ENCODE results near the gene ABLIM2. TPM values are rescaled to one million over a fixed set of nuclear protein-coding genes. Genes with fewer than 3 reads are reported as not detected.

Gene ABLIM2
- total and polyA plus RNA-seq, 2 donors (not counting 1 experiment from before 2014, with no cell fraction given): 3.3 to 79.0 TPM

DNA sequence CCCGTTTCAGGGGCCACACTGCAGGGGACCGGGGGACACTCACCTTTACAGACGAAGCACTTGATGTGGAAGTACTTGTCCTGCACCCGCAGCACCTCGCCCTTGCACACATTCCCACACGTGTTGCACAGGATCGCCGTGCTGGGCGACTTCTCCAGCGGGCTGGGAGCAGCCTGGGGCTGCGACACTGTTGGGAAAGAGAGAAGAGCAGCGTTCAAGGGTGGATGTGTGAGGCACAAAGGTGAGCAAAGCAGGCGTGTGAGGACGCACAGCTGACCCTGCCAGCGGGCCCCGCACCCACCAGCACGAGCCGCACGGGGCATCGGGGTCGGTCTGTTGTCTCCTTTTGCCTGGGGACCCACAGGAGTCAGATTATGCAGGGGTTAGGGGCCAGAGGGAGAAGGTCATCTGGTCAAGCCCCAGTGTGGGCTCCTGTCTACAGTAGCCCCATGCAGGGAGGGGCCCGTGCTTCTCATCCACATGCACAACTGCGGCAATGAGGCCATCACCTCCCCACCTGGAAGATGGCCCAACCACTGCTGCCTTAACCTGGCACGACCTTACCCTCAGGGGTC lies 52.1 kb downstream of the ABLIM2 start:
- Histone ChIP-seq H3K9ac (ENCODE audit: low read length) (no peak overlapping the region), H3K27me3 (replicated peaks in 1 of 4; ENCODE audit: control extremely low read depth in 1 of 4, control insufficient read depth in 3 of 4, insufficient read depth in 4 of 4, low read length in 3 of 4) (peaks cover 0 to 9% (median 0%) of the 10 kb centered on the region in 4 experiments), H3K27ac (ENCODE audit: low read length in 2 of 2) (no peak overlapping the region), H3K9me3 (ENCODE audit: control extremely low read depth in 1 of 3, control insufficient read depth in 2 of 3, insufficient read depth in 1 of 3, low read length in 2 of 3) (peaks cover 0 to 13% (median 0%) of the 10 kb centered on the region in 3 donors), H3K4me1 (ENCODE audit: control insufficient read depth in 2 of 2, insufficient read depth in 2 of 2, low read length in 2 of 2) (no peaks in the 10 kb centered on the region), H3K4me2 (replicated peaks; ENCODE audit: low read depth, low read length, poor library complexity, severe bottlenecking) (no peak overlapping the region), H2AFZ (ENCODE audit: insufficient read depth, low read depth, low read length, poor library complexity, severe bottlenecking) (no peak overlapping the region), H3K36me3 (replicated peaks in 1 of 2; ENCODE audit: control extremely low read depth in 1 of 2, control insufficient read depth in 1 of 2, extremely low read depth in 1 of 2, insufficient read depth in 2 of 2, low read length in 1 of 2) (no peaks in the 10 kb centered on the region), H3K79me2 (ENCODE audit: control insufficient read depth, insufficient read depth, low read length) (no peaks in the 10 kb centered on the region), H4K20me1 (ENCODE audit: control insufficient read depth, insufficient read depth, low read length, poor library complexity, severe bottlenecking) (no peaks in the 10 kb centered on the region), H3K4me3 (ENCODE audit: control extremely low read depth in 1 of 5, extremely low read depth in 1 of 5, insufficient read depth in 1 of 5, low read depth in 2 of 5, low read length in 4 of 5) (no peak overlapping the region)
- TF ChIP-seq, protein P1, sequence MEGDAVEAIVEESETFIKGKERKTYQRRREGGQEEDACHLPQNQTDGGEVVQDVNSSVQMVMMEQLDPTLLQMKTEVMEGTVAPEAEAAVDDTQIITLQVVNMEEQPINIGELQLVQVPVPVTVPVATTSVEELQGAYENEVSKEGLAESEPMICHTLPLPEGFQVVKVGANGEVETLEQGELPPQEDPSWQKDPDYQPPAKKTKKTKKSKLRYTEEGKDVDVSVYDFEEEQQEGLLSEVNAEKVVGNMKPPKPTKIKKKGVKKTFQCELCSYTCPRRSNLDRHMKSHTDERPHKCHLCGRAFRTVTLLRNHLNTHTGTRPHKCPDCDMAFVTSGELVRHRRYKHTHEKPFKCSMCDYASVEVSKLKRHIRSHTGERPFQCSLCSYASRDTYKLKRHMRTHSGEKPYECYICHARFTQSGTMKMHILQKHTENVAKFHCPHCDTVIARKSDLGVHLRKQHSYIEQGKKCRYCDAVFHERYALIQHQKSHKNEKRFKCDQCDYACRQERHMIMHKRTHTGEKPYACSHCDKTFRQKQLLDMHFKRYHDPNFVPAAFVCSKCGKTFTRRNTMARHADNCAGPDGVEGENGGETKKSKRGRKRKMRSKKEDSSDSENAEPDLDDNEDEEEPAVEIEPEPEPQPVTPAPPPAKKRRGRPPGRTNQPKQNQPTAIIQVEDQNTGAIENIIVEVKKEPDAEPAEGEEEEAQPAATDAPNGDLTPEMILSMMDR (IDR thresholded peaks at IDR 0.05): no peak
- TF ChIP-seq EZH2 (IDR thresholded peaks at IDR 0.05; ENCODE audit: borderline replicate concordance, insufficient read depth, low read depth, low read length, poor library complexity, severe bottlenecking): no peak
- Mint-ChIP-seq H3K9me3 (ENCODE audit: insufficient read depth) (no peaks in the 10 kb centered on the region), H3K4me3 (no peak overlapping the region), H3K27me3 (peaks cover 12% of the 10 kb centered on the region), H3K4me1 (peaks cover 1% of the 10 kb centered on the region), H3K27ac (no peak overlapping the region)
- no peak for DNase-seq
- intact Hi-C loops (cut with micrococcal nuclease): no loop called here
- WGBS (ENCODE audit: insufficient coverage): 87% methylated on average over 24 of the region's 24 CpGs
- ChIA-PET POLR2A (no interaction called here), CTCF (no interaction called here)
- no peak for ATAC-seq (ENCODE audit: low read depth)

DNA sequence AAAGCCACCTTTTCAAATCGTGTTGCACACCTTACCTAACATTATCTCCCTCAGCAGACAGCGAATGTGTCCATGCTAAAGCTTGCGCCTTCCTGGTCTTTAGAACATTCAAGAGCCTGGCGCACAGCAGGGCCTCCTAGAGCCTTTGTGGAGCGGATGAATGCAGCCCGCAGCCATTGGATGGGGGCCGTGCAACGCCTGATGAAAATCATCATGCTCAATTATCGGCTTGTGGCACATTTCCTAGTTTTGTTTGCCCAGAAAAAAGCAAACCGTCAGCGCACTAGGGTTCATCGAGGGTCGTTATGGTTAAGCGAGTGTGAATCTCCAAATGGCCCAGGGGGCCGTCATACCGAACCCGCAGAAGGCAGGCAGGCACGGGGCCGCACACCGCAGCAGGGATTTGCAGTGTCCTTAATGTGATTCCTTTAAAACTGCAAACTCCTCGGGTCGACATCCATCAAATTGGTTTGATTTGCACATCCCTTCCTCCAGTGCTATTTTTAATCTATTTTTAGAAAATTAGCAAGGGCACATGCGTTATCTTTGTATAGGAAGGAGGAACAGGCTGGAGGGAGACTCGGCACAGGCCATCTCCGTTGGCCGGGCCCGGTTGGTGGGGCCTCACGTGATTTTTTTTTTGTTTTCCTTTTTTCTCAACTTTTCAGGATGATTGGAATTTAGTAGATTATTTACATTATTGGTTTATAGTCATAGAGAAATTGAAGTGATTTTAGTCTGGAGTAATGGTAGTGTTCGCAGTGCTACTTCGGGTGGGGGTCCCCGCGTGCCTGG lies 53.1 kb downstream of the ABLIM2 start:
- ATAC-seq (ENCODE audit: low read depth) (no peak), DNase-seq (no peak)
- Histone ChIP-seq H3K79me2 (ENCODE audit: control insufficient read depth, insufficient read depth, low read length) (no peaks in the 10 kb centered on the region), H3K9me3 (ENCODE audit: control extremely low read depth in 1 of 3, control insufficient read depth in 2 of 3, insufficient read depth in 1 of 3, low read length in 2 of 3) (peaks cover 0 to 13% (median 0%) of the 10 kb centered on the region in 3 donors), H3K4me2 (replicated peaks; ENCODE audit: low read depth, low read length, poor library complexity, severe bottlenecking) (no peak overlapping the region), H3K27ac (ENCODE audit: low read length in 2 of 2) (no peak overlapping the region), H2AFZ (ENCODE audit: insufficient read depth, low read depth, low read length, poor library complexity, severe bottlenecking) (no peak overlapping the region), H3K4me1 (ENCODE audit: control insufficient read depth in 2 of 2, insufficient read depth in 2 of 2, low read length in 2 of 2) (no peaks in the 10 kb centered on the region), H3K27me3 (replicated peaks in 1 of 4; ENCODE audit: control extremely low read depth in 1 of 4, control insufficient read depth in 3 of 4, insufficient read depth in 4 of 4, low read length in 3 of 4) (peaks cover 0 to 9% (median 0%) of the 10 kb centered on the region in 4 experiments), H3K9ac (ENCODE audit: low read length) (no peak overlapping the region), H3K4me3 (ENCODE audit: control extremely low read depth in 1 of 5, extremely low read depth in 1 of 5, insufficient read depth in 1 of 5, low read depth in 2 of 5, low read length in 4 of 5) (no peak overlapping the region), H3K36me3 (replicated peaks in 1 of 2; ENCODE audit: control extremely low read depth in 1 of 2, control insufficient read depth in 1 of 2, extremely low read depth in 1 of 2, insufficient read depth in 2 of 2, low read length in 1 of 2) (no peaks in the 10 kb centered on the region), H4K20me1 (ENCODE audit: control insufficient read depth, insufficient read depth, low read length, poor library complexity, severe bottlenecking) (no peaks in the 10 kb centered on the region)
- ChIA-PET POLR2A (no interaction called here), CTCF (no interaction called here)
- H3K4me3 Mint-ChIP-seq: no peak overlapping the region
- WGBS (ENCODE audit: insufficient coverage): 89% methylated on average over 22 of the region's 32 CpGs
- intact Hi-C loops (cut with micrococcal nuclease): no loop called here
- no peak overlapping the region for H3K27ac Mint-ChIP-seq
- peaks cover 6% of the 10 kb centered on the region for H3K27me3 Mint-ChIP-seq
- no peaks in the 10 kb centered on the region for H3K9me3 Mint-ChIP-seq (ENCODE audit: insufficient read depth)
- TF ChIP-seq, protein P1 (IDR thresholded peaks at IDR 0.05): no peak
- no peak for TF ChIP-seq EZH2 (IDR thresholded peaks at IDR 0.05; ENCODE audit: borderline replicate concordance, insufficient read depth, low read depth, low read length, poor library complexity, severe bottlenecking)
- H3K4me1 Mint-ChIP-seq: peaks cover 1% of the 10 kb centered on the region
